H7 (cell line): ENCODE results near the gene ARHGEF25. TPM values are rescaled to one million over a fixed set of nuclear protein-coding genes. Genes with fewer than 3 reads are reported as not detected.

ENCODE experiments used
- DNase-seq: peaks from one replicate; pipeline ENCODE4 v3.0.0; 2012
- H3K27me3 ChIP-seq: 2 replicates; pipeline ENCODE4 v1.6.0; 2011; ENCODE audit warnings: mild to moderate bottlenecking, low read length; ENCODE audit not compliant: control insufficient read depth, insufficient read depth
- H3K36me3 ChIP-seq: replicated peaks from 2 replicates; pipeline ENCODE4 v1.5.1; 2011; ENCODE audit warnings: low read length; ENCODE audit not compliant: control insufficient read depth, insufficient read depth
- H3K4me3 ChIP-seq: 2 replicates; pipeline ENCODE4 v1.5.1; 2011; ENCODE audit warnings: low read depth, mild to moderate bottlenecking, control low read depth, low read length, moderate library complexity; ENCODE audit not compliant: insufficient read depth
- total RNA-seq: library from RNA; depleted of rRNA; stranded (reverse); fragments of >200 nt; shearing (Covaris generic); gene quantifications from 2 replicates; pipeline ENCODE4 v1.2.3, GENCODE V29; 2014

Gene ARHGEF25
- total RNA-seq, 1 experiment from 2014 or later: 8.7 TPM

DNA sequence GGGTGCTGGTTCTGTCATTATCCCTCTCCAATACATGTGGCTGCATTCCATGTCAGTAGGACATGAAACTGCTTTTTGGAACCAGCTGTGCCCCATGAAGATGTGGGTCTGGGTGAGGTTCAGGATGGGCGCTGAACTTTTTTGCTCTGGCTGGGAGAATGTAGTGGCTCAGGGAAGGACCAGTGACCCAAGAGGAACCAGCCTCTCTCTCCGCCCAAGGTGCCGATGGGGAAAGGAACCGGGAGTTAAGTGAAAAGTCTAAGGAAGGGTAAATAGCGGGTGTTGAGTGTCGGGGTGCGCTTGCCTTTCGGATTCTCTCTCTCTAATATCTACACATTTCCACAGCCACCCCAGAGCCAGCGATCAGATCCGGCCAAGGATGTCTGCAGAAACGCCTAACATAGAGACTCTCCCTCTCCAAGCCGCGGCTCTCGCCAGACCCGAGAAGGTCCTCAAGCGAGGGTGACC, 7.8 kb downstream of the ARHGEF25 start:
- DNase-seq: no peak
- Histone ChIP-seq H3K27me3 (peaks cover 99% of the 10 kb centered on the region), H3K4me3 (no peak overlapping the region), H3K36me3 (no peaks in the 10 kb centered on the region)

DNA sequence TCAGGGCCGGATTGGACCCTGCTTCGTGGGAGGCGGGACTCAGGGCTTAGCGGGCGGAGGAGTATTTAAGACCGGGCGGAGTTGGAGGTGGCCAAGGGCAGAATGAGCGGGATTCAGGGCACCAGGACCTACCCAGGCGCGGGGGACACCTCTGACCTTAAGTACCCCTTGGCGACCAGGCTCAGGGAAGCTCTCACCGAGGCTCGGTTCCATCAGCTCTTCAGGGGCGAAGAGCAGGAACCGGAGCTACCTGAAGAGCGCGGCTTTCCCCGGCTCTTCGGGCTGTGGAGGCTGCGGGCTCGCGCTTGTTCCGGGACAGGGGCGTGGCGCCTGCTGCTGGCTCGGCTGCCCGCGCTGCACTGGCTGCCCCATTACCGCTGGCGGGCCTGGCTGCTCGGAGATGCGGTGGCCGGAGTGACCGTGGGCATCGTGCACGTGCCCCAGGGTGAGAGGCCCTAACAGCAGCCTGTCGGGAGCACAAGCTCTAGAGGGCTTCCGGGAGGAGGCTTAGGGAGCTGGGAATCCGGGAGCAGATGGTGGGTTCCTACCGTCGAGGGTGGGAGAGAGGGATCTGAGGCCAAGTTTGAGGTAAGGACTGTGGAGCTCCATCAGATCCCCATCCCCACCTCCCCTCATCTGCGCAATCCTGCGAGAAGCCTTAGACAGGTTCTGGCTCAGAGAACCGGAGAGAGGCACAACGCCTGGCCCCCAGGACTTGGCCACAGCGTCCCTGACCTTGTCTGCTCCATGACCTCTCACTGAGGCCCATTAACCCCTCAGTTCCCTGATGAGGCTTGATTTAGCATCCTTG, 8.4 kb downstream of the ARHGEF25 start:
- H3K27me3 ChIP-seq: peaks cover 99% of the 10 kb centered on the region
- DNase-seq: peak; percentile 88
- H3K36me3 ChIP-seq: no peaks in the 10 kb centered on the region
- H3K4me3 ChIP-seq: peak overlapping the region; percentile 17; the same call in 1 of the 2 replicates

DNA sequence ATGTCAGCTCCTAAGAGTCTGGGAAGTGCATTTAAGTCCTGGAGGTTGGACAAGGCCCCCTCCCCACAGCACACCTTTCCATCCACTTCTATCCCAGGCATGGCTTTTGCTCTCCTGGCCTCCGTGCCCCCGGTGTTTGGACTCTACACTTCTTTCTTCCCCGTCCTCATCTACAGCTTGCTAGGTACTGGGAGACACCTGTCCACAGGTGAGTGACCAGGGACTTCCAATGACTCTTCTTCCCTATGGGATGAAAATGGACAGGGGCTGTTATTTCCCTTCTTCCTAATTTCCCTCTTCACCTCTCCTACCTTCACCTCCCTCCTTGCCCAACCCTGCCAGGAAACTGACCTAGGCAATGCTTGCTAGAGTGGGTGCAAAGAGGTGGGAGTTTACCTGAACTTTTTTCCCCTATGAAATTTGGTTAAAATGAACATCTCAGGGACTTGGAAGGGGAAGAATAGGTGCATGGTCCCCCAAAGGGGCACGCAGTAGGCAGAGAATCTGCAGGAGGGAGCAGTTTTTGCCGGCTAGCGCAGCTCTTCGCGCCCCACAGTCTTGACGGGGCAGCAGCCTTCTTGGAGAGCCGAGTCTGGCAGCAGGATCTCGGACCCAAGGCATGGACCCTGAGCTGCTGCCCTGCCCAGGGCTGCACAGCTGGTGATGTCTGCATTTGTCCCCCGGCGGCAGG, 9.2 kb downstream of the ARHGEF25 start:
- Histone ChIP-seq H3K4me3 (no peak overlapping the region), H3K36me3 (no peaks in the 10 kb centered on the region), H3K27me3 (peaks cover 99% of the 10 kb centered on the region)
- no peak for DNase-seq

DNA sequence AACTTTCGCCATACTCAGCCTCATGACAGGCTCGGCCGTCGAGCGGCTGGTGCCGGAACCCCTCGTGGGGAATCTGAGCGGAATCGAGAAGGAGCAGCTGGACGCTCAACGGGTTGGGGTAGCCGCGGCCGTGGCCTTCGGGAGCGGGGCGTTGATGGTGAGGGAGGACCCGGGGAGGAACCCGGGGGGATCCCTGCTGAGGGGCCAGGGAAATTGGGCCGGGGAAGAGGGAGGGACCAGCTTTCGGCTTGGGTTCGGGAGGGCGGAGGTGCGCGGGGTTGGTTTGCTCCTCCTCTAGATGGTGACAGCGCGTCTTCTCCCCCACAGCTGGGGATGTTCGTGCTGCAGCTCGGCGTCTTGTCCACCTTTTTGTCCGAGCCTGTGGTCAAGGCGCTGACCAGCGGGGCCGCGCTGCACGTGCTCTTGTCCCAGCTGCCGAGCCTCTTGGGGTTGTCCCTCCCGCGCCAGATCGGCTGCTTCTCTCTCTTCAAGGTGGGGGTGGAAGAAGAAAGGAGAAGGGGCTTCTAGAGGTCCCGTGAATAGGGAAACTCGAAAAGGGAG, 9.8 kb downstream of the ARHGEF25 start:
- DNase-seq: peak; percentile 89
- H3K27me3 ChIP-seq: peaks cover 99% of the 10 kb centered on the region
- no peaks in the 10 kb centered on the region for H3K36me3 ChIP-seq
- H3K4me3 ChIP-seq: no peak overlapping the region; the same call in 1 of the 2 replicates

- Histone ChIP-seq H3K36me3 (no peaks in the 10 kb centered on the region), H3K27me3 (peaks cover 99% of the 10 kb centered on the region), H3K4me3 (peak overlapping the region; percentile 16; the same call in 1 of the 2 replicates)
- DNase-seq: peak; percentile 96
Measured at GRCh38 chr12:57621497-57622292, 10.5 kb downstream of the ARHGEF25 start.

DNA sequence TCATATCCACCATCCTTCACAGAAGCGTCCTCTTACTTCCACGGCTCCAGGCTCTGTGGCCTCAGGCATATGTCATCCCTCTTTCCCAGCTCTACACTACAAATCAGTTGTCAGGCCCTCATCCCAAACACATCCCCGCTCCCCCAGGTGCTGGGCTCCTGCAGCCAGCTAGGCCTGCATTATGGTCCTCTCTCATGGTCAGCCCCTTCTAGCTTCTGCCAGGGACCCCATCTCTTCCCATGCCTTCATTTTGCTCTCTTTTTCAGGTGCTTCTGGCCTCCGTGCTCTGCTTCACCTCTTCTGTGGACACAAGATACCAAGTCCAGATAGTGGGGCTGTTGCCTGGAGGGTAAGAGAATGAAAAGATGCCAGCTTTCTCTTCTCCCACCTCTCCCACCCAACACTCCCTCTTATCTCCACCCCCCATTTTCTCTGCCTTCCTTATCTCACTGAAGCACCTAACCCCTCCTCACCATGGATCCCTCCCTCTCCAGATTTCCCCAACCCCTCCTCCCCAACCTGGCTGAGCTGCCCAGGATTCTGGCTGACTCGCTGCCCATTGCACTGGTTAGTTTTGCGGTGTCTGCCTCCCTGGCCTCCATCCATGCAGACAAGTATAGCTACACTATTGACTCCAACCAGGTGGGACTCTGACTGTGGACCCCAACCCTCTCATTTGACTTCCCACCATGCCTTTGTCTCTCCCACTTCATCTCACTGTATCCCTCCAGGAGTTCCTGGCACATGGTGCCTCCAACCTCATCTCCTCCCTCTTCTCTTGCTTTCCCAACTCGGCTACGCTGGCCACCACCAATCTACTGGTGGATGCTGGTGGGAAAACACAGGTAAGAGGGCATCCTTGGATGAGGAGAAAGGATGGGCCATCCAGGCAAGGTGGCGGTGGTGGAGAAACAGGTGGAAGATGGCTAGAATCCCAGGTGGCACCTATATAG, 11.3 kb downstream of the ARHGEF25 start:
- Histone ChIP-seq H3K27me3 (peaks cover 100% of the 10 kb centered on the region), H3K4me3 (no peak overlapping the region), H3K36me3 (no peaks in the 10 kb centered on the region)
- DNase-seq: peak; percentile 13

- Histone ChIP-seq H3K27me3 (peaks cover 100% of the 10 kb centered on the region), H3K4me3 (no peak overlapping the region), H3K36me3 (no peaks in the 10 kb centered on the region)
- no peak for DNase-seq
Measured at GRCh38 chr12:57623385-57623784, 12.2 kb downstream of the ARHGEF25 start.

GRCh38 chr12:57623811-57624390, 12.7 kb downstream of the ARHGEF25 start:
- peak; percentile 19 for DNase-seq
- peaks cover 100% of the 10 kb centered on the region for H3K27me3 ChIP-seq

GRCh38 chr12:57624441-57625220, 13.4 kb downstream of the ARHGEF25 start:
- Histone ChIP-seq H3K36me3 (no peaks in the 10 kb centered on the region), H3K27me3 (peaks cover 100% of the 10 kb centered on the region), H3K4me3 (no peak overlapping the region)
- DNase-seq: peak; percentile 11

More at GRCh38 chr12:57623811-57624390, 12.7 kb downstream of the ARHGEF25 start:
- no peaks in the 10 kb centered on the region for H3K36me3 ChIP-seq
- H3K4me3 ChIP-seq: no peak overlapping the region

- Histone ChIP-seq H3K27me3 (peaks cover 100% of the 10 kb centered on the region), H3K4me3 (no peak overlapping the region), H3K36me3 (no peaks in the 10 kb centered on the region)
- DNase-seq: peak; percentile 12
Measured at GRCh38 chr12:57625261-57626032, 14.2 kb downstream of the ARHGEF25 start.

- H3K36me3 ChIP-seq: no peaks in the 10 kb centered on the region
- H3K27me3 ChIP-seq: peaks cover 100% of the 10 kb centered on the region
- H3K4me3 ChIP-seq: no peak overlapping the region
- DNase-seq: peak; percentile 34
Measured at GRCh38 chr12:57626111-57626920, 15.1 kb downstream of the ARHGEF25 start.
